K562 treated with DMSO at 1 percent for 4 hours (cell line): ENCODE data around the gene RCAN3. TPM values are rescaled to one million over a fixed set of nuclear protein-coding genes. Genes with fewer than 3 reads are reported as not detected.

Experiments used
- total RNA-seq: library from RNA; unstranded; fragments of 300-600 nt; gene quantifications from 2 replicates; pipeline ENCODE4 v1.2.3, GENCODE V29; 2022; ENCODE audit not compliant: insufficient read depth

The RCAN3 gene
- total RNA-seq: 1.5 and 2.7 TPM in 2 replicates

DNA sequence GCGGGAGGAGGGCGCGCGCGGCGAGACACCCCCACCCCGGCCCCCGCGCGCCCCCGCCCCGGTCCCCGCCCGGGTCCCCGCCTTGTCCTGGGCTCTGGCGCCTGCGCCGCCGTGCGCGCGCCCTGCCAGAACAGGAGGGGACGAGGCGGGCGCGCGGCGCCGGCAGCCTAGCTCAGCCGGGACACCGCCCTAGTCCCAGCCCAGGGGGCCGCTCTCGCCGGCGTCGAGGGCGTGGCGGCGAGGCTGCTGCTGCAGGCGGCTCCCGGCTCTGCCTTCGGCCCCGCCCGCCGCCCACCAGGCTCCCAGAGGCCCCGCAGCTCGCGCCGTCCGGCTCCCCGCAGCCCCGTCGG is at the start of gene RCAN3:
RCAN3 (plus strand) TSS at position 128 of the 350 bp plus-strand sequence. CDS start 11,537 bp downstream, outside the sequence.

DNA sequence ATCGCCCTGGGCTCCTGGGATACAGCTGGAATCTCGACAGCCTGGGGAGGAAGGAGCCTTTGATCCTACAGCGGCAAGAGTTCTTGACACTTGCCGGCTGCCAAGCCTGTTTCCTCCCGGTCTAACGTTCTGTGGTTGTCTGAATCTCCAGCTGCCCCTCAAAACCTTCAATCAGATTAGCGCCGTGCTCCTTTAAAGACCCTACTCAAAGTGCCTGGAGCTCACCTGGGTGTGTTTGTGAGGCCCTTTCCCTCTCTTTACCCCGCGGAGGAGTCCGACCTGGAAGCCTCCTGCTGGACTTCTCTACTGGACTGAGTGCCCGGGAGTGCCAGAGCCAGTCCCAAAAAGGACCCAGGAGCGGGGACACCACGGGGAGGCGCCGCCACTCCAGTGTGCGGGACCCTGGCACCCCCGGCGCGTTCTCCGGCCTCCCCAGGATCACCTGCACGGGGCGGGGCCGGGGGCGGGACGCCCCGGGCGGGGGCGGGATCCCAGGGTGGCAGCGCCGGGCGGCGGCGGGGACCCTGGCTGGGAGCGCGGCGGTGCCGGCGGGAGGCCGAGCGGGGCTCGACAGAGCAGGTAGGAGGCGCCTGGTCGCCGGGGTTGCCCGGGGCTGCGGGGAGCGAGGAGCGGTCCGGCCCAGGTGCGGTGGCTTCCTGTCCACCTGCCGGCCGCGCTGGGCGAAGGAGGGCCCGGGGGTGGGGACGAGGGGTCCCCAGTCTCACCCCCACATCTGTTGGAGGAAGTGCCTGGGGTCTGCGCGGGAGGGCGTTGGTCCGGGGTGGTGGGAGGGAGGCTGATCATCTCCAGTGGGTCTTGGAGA is 53.2 kb downstream of the RCAN3 start, which contains the start of gene NCMAP:
NCMAP (plus strand) TSS at position 497 of the 823 bp plus-strand sequence. CDS start 39,344 bp downstream, outside the sequence.

Other genes starting within 250 kb of the RCAN3 start
- gene GRHL3, start 183.5 kb upstream of the RCAN3 start, total RNA-seq: not detected in 2 replicates
- gene STPG1, start 89.1 kb upstream of the RCAN3 start, total RNA-seq: 3.8 and 5.3 TPM in 2 replicates
- gene NIPAL3, start 87.0 kb upstream of the RCAN3 start, total RNA-seq: 19.7 and 21.1 TPM in 2 replicates
- gene NCMAP, start 53.3 kb downstream of the RCAN3 start, total RNA-seq: not detected in 2 replicates
- 63.3 and 102 TPM in 2 replicates for gene SRRM1, start 140.5 kb downstream of the RCAN3 start, total RNA-seq
- 70.8 and 79.9 TPM in 2 replicates for gene CLIC4, start 242.6 kb downstream of the RCAN3 start, total RNA-seq